ENCODE data around the gene PCDHGA2. TPM values are rescaled to one million over a fixed set of nuclear protein-coding genes. Genes with fewer than 3 reads are reported as not detected.
"Not testable (repeated sequence)": the region's sequence is repeated elsewhere in the genome, so short reads cannot be mapped to it uniquely, and the experiment has no call there.

Gene PCDHGA2
- total RNA-seq, 2 donors from 2014 or later: not detected

GRCh38 chr5:141360685-141361084 lies 22.1 kb downstream of the PCDHGA2 start:
- Mint-ChIP-seq H3K4me3 (no peak overlapping the region), H3K9me3 (peaks cover 20% of the 10 kb centered on the region), H3K4me1 (peaks cover 8% of the 10 kb centered on the region), H3K36me3 (ENCODE audit: low read depth) (peaks cover 10% of the 10 kb centered on the region), H3K27me3 (peaks cover 64% of the 10 kb centered on the region), H3K27ac (no peak overlapping the region)
- no peak for ATAC-seq (replicated peaks)

- Mint-ChIP-seq H3K4me1 (peaks cover 8% of the 10 kb centered on the region), H3K36me3 (ENCODE audit: low read depth) (peaks cover 10% of the 10 kb centered on the region), H3K9me3 (peaks cover 15% of the 10 kb centered on the region), H3K27ac (no peak overlapping the region), H3K4me3 (no peak overlapping the region), H3K27me3 (peaks cover 56% of the 10 kb centered on the region)
- ATAC-seq (replicated peaks): no peak
Observed at GRCh38 chr5:141362719-141363118, 24.2 kb downstream of the PCDHGA2 start.

DNA sequence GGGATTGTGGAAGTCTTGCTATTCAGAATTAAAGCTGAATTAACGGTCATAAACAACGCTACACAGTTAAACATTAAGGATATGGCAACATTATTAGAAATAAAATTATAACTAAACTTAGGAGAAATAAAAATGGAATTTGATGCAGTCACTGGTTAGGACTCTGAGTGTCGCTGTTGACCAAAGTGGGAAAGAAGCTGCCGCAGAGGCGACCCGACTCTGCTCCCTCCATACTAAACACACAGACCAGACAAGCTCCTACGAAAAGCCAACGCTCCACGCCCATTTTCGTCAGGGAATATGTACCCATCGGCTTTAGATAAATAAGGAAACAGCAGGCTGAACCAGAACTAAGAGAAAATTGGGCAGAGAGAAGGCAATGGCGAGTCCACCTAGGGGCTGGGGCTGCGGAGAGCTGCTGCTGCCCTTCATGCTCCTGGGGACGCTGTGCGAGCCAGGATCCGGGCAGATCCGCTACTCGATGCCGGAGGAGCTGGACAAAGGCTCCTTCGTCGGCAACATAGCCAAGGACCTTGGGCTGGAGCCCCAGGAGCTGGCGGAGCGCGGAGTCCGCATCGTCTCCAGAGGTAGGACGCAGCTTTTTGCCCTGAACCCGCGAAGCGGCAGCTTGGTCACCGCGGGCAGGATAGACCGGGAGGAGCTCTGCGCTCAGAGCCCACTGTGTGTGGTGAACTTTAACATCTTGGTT lies 25.5 kb downstream of the PCDHGA2 start, which contains the start of gene PCDHGA5:
Gene PCDHGA5 (plus strand): TSS at position 211 of the 709 bp plus-strand sequence. CDS start 169 bp downstream, at position 380.
- H3K4me3 Mint-ChIP-seq: no peak within 1 kb of the TSS
- peaks cover 15% of the 10 kb centered on the region for H3K9me3 Mint-ChIP-seq
- H3K27me3 Mint-ChIP-seq: peaks cover 60% of the 10 kb centered on the region
- no peak for ATAC-seq (replicated peaks)
- peaks cover 8% of the 10 kb centered on the region for H3K4me1 Mint-ChIP-seq
- H3K27ac Mint-ChIP-seq: no peak within 1 kb of the TSS
- peaks cover 10% of the 10 kb centered on the region for H3K36me3 Mint-ChIP-seq (ENCODE audit: low read depth)

DNA sequence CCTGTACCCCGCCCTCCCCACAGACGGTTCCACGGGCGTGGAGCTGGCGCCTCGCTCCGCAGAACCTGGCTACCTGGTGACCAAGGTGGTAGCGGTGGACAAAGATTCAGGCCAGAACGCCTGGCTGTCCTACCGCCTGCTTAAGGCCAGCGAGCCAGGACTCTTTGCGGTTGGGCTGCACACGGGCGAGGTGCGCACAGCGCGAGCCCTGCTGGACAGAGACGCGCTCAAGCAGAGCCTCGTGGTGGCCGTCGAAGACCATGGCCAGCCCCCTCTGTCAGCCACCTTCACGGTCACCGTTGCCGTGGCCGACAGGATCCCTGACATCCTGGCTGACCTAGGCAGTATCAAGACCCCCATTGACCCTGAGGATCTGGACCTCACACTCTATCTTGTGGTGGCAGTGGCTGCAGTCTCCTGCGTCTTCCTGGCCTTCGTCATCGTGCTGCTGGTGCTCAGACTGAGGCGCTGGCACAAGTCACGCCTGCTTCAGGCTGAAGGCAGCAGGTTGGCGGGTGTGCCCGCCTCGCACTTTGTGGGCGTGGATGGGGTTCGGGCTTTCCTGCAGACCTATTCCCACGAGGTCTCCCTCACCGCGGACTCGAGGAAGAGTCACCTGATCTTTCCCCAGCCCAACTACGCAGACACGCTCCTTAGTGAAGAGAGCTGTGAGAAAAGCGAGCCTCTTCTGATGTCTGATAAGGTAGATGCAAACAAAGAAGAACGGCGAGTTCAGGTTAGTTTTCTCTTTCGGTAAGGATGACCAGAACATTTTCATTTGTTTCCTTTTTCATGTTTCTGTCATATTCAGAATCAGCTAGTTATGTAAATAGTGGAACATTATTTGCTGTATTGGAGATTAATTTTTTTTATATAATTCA lies 27.7 kb downstream of the PCDHGA2 start:
- Mint-ChIP-seq H3K27me3 (peaks cover 62% of the 10 kb centered on the region), H3K4me3 (no peak overlapping the region), H3K4me1 (peaks cover 13% of the 10 kb centered on the region), H3K27ac (no peak overlapping the region), H3K36me3 (ENCODE audit: low read depth) (peaks cover 10% of the 10 kb centered on the region), H3K9me3 (peaks cover 16% of the 10 kb centered on the region)
- no peak for ATAC-seq (replicated peaks)

GRCh38 chr5:141369994-141370848 lies 31.7 kb downstream of the PCDHGA2 start, which contains the start of gene PCDHGB3:
PCDHGB3 (plus strand) TSS chr5:141370242; CDS start chr5:141370395, 153 bp downstream.
- ATAC-seq (replicated peaks): peak; percentile 63
- no peak within 1 kb of the TSS for H3K27ac Mint-ChIP-seq
- peaks cover 53% of the 10 kb centered on the region for H3K27me3 Mint-ChIP-seq
- peaks cover 8% of the 10 kb centered on the region for H3K4me1 Mint-ChIP-seq
- peak within 1 kb of the TSS; percentile 74 for H3K4me3 Mint-ChIP-seq
- H3K36me3 Mint-ChIP-seq (ENCODE audit: low read depth): no peaks in the 10 kb centered on the region
- H3K9me3 Mint-ChIP-seq: peaks cover 10% of the 10 kb centered on the region

DNA sequence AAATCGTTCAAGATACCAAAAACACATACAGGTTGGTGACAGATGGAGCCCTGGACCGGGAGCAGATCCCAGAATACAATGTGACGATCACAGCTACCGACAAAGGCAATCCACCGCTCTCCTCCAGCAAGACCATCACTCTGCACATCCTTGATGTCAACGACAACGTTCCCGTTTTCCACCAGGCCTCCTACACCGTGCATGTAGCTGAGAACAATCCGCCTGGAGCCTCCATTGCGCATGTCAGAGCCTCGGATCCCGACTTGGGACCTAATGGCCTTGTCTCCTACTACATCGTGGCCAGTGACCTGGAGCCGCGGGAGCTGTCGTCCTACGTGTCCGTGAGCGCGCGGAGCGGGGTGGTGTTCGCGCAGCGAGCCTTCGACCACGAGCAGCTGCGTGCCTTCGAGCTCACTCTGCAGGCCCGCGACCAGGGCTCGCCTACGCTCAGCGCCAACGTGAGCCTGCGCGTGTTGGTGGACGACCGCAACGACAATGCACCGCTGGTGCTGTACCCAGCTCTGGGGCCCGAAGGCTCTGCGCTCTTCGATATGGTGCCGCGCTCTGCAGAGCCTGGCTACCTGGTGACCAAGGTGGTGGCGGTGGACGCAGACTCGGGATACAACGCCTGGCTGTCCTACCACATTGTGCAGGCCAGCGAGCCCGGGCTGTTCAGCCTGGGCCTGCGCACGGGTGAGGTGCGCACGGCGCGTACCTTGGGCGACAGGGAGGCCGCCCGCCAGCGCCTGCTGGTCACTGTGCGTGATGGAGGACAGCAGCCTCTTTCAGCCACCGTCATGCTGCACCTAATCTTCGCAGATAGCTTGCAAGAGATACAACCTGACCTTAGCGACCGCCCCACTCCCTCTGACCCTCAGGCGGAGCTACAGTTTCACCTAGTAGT lies 33.3 kb downstream of the PCDHGA2 start:
- Mint-ChIP-seq H3K4me1 (peaks cover 8% of the 10 kb centered on the region), H3K9me3 (peaks cover 8% of the 10 kb centered on the region), H3K36me3 (ENCODE audit: low read depth) (no peaks in the 10 kb centered on the region), H3K27me3 (peaks cover 46% of the 10 kb centered on the region), H3K27ac (no peak overlapping the region), H3K4me3 (no peak overlapping the region)
- ATAC-seq (replicated peaks): no peak

- Mint-ChIP-seq H3K27ac (no peak within 1 kb of the TSS), H3K9me3 (peaks cover 8% of the 10 kb centered on the region), H3K27me3 (peaks cover 41% of the 10 kb centered on the region), H3K36me3 (ENCODE audit: low read depth) (no peaks in the 10 kb centered on the region), H3K4me3 (peak within 1 kb of the TSS; percentile 44), H3K4me1 (peaks cover 8% of the 10 kb centered on the region)
- no peak for ATAC-seq (replicated peaks)
Observed at GRCh38 chr5:141373673-141374317, 35.2 kb downstream of the PCDHGA2 start, which contains the start of gene PCDHGA6. PCDHGA6 (plus strand) TSS chr5:141373891; CDS start chr5:141374084, 193 bp downstream.

- Mint-ChIP-seq H3K4me3 (no peak overlapping the region), H3K27ac (no peak overlapping the region), H3K9me3 (peaks cover 8% of the 10 kb centered on the region), H3K27me3 (peaks cover 41% of the 10 kb centered on the region), H3K36me3 (ENCODE audit: low read depth) (no peaks in the 10 kb centered on the region), H3K4me1 (peaks cover 8% of the 10 kb centered on the region)
- ATAC-seq (replicated peaks): no peak
Observed at GRCh38 chr5:141374627-141375026, 36.1 kb downstream of the PCDHGA2 start.

- not testable (repeated sequence) for H3K36me3 Mint-ChIP-seq (ENCODE audit: low read depth)
Observed at GRCh38 chr5:141375444-141376155, 37.0 kb downstream of the PCDHGA2 start.

DNA sequence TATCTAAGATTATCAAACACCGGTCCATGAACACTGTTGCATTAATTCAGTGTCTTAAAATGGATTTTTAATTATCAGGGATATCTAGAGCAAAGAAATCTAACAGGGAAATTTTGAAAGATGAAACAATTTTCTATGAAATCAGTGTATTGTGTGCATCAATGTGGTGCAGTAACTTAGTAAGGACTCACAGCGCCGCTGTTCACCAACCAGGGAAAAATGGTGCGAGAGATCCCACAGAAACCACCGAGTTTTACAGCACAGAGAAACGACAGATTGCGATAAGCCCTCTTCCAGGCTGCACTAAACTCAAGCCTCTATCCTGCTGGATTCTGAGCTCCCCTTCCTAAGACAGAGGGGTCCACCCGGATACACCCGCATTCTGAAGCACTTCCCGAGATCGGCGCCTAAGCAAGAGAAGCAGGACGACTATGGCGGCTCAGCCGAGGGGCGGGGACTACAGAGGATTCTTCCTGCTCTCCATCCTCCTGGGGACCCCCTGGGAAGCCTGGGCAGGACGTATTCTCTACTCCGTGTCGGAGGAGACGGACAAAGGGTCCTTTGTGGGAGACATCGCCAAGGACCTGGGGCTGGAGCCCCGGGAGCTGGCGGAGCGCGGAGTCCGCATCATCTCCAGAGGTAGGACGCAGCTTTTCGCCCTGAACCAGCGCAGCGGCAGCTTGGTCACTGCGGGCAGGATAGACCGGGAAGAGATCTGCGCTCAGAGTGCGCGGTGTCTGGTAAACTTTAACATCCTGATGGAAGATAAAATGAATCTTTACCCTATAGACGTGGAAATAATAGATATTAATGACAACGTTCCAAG lies 44.1 kb downstream of the PCDHGA2 start, which contains the start of gene PCDHGA7:
Gene PCDHGA7 (plus strand): TSS at position 274 of the 826 bp plus-strand sequence. CDS start 158 bp downstream, at position 432.
- H3K4me1 Mint-ChIP-seq: no peaks in the 10 kb centered on the region
- H3K27me3 Mint-ChIP-seq: peaks cover 49% of the 10 kb centered on the region
- ATAC-seq (replicated peaks): no peak
- H3K4me3 Mint-ChIP-seq: peak within 1 kb of the TSS; percentile 45
- H3K9me3 Mint-ChIP-seq: peaks cover 5% of the 10 kb centered on the region
- peaks cover 5% of the 10 kb centered on the region for H3K36me3 Mint-ChIP-seq (ENCODE audit: low read depth)
- no peak within 1 kb of the TSS for H3K27ac Mint-ChIP-seq

More at GRCh38 chr5:141375444-141376155, 37.0 kb downstream of the PCDHGA2 start:
- H3K4me3 Mint-ChIP-seq; ATAC-seq (replicated peaks); H3K4me1 Mint-ChIP-seq; H3K9me3 Mint-ChIP-seq; H3K27ac Mint-ChIP-seq: not testable (repeated sequence)
- H3K27me3 Mint-ChIP-seq: peaks cover 38% of the 10 kb centered on the region

- H3K27me3 Mint-ChIP-seq: peaks cover 51% of the 10 kb centered on the region
- H3K36me3 Mint-ChIP-seq (ENCODE audit: low read depth): peaks cover 6% of the 10 kb centered on the region
- H3K9me3 Mint-ChIP-seq: peaks cover 7% of the 10 kb centered on the region
- ATAC-seq (replicated peaks): no peak
- H3K4me1 Mint-ChIP-seq: no peaks in the 10 kb centered on the region
- no peak overlapping the region for H3K27ac Mint-ChIP-seq
- H3K4me3 Mint-ChIP-seq: no peak overlapping the region
Observed at GRCh38 chr5:141383345-141383744, 44.8 kb downstream of the PCDHGA2 start.

All from activated T-helper 17 cell treated with anti-CD3 and anti-CD28 coated beads, Interleukin-2, amount 50 U/mL, for 72 hours (primary cell).